ENCODE measurements around the gene PHYHD1. TPM values are rescaled to one million over a fixed set of nuclear protein-coding genes. Genes with fewer than 3 reads are reported as not detected.

Gene PHYHD1
- total and polyA plus RNA-seq, 4 experiments from 2014 or later = 1.7 to 2.2 TPM; not detected in 2

DNA sequence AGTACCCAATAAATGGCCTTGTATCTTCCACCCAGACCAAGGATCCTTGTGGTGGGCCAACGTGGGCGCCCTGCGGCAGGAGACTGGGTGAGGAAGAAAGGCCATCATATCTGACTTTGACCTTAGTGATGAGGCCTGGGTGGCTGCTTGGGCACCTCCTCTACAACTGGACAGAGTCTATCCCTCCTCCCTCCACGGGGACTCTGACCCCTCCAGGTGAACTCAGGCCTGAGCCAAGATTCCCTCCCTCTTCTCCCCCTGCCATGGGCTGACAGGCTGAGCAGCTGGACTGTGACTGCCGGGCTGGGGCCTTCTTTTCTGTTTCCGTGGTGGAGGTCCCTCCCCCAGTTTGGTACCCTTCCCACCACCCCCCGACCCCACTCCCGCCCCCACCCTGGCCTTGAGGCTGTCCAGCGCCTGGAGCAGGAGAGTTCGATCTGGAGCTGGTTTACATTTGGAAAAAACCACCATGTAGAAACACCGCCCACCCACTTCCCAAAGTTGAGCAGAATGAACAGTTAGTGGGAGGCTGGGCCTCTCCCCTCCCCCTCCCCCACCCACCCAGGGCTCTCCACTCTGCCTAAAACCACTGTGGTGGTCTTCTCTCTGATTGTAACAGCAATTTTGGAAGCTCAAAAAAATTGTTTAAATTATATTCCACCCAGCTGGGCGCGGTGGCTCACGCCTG is 1.2 kb upstream of the PHYHD1 start:
- intact Hi-C loops (cut with micrococcal nuclease) = no loop called here

GRCh38 chr9:128921881-128922763 is 1.3 kb downstream of the PHYHD1 start:
- Histone ChIP-seq H3K9me3 (ENCODE audit: control insufficient read depth in 1 of 2, low read length in 2 of 2) (no peaks in the 10 kb centered on the region), H3K36me3 (ENCODE audit: insufficient read depth, low read length) (peaks cover 10% of the 10 kb centered on the region), H3K27ac (ENCODE audit: low read depth, low read length) (no peak overlapping the region), H3K4me1 (ENCODE audit: insufficient read depth, low read length) (no peaks in the 10 kb centered on the region), H3K27me3 (ENCODE audit: insufficient read depth, low read length) (no peaks in the 10 kb centered on the region), H3K4me3 (ENCODE audit: low read length in 2 of 2) (no peak overlapping the region)
- Mint-ChIP-seq H3K4me3 (peak overlapping the region in 1 of 8 donors; percentile 54), H3K36me3 (peaks cover 12 to 14% of the 10 kb centered on the region in 2 donors), H3K4me1 (peaks cover 3 to 14% (median 9%) of the 10 kb centered on the region in 4 donors), H3K9me3 (no peaks in the 10 kb centered on the region), H3K27ac (no peak overlapping the region), H3K27me3 (no peaks in the 10 kb centered on the region)
- CTCF ChIA-PET (ENCODE audit: partially characterized antibody) = interaction anchor here (0.7 to 9.8 kb wide), 2 partner anchors 58 to 874 kb away, joined by 3 to 332 read pairs; no protein-coding TSS in a partner anchor
- DNase-seq = no peak
- intact Hi-C loops (cut with micrococcal nuclease) = no loop called here
- POLR2A ChIA-PET (ENCODE audit: partially characterized antibody) = interaction anchor here (1.6 to 2.4 kb wide), 2 partner anchors 13 to 40 kb away, joined by 5 to 10 read pairs; partner anchors contain the start of genes KYAT1 and LRRC8A

More for the DNA sequence above, 1.2 kb upstream of the PHYHD1 start:
- peaks cover 0 to 9% (median 4%) of the 10 kb centered on the region in 4 donors for H3K4me1 Mint-ChIP-seq
- H3K27ac Mint-ChIP-seq = peak overlapping the region in 2 of 7 donors; percentile 21 to 72
- no peak for DNase-seq
- ChIA-PET CTCF (ENCODE audit: partially characterized antibody) (interaction anchor here (1.0 to 1.3 kb wide), 3 partner anchors 7 to 11 kb away, joined by 4 to 7 read pairs (median 4); no protein-coding TSS in a partner anchor), POLR2A (ENCODE audit: partially characterized antibody) (interaction anchor here (1.3 kb wide), 1 partner anchor 37 kb away, joined by 4 read pairs; no protein-coding TSS in a partner anchor)
- H3K9me3 Mint-ChIP-seq = no peaks in the 10 kb centered on the region
- Histone ChIP-seq H3K4me3 (ENCODE audit: low read length in 2 of 2) (no peak overlapping the region), H3K27ac (ENCODE audit: low read depth, low read length) (no peak overlapping the region), H3K36me3 (ENCODE audit: insufficient read depth, low read length) (peaks cover 20% of the 10 kb centered on the region), H3K9me3 (ENCODE audit: control insufficient read depth in 1 of 2, low read length in 2 of 2) (no peaks in the 10 kb centered on the region), H3K4me1 (ENCODE audit: insufficient read depth, low read length) (peaks cover 4% of the 10 kb centered on the region), H3K27me3 (ENCODE audit: insufficient read depth, low read length) (no peaks in the 10 kb centered on the region)
- H3K27me3 Mint-ChIP-seq = no peaks in the 10 kb centered on the region
- peaks cover 18 to 27% of the 10 kb centered on the region in 2 donors for H3K36me3 Mint-ChIP-seq
- H3K4me3 Mint-ChIP-seq = no peak overlapping the region

DNA sequence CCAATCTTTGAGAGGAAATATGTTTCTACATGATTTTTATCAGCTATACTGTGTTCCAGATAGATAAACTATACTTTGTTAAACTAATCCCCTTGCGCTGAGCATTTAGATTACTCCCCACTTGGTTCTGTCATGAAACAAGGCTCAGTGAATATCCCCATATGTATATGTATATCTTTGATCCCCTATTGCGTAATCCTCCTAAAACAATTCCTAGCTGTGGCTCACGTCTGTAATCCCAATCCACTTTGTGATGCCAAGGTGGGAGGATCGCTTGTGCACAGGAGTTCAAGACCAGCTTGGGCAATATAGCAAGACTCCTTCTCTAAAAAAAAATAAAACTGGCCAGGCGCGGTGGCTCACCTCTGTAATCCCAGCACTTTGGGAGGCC is 2.7 kb downstream of the PHYHD1 start:
- H3K4me1 Mint-ChIP-seq = peaks cover 7 to 15% (median 12%) of the 10 kb centered on the region in 4 donors
- no peak for DNase-seq
- H3K9me3 Mint-ChIP-seq = no peaks in the 10 kb centered on the region
- peaks cover 0 to 2% of the 10 kb centered on the region in 2 donors for H3K36me3 Mint-ChIP-seq
- POLR2A ChIA-PET (ENCODE audit: partially characterized antibody) = interaction anchor here (1.6 to 2.4 kb wide), 2 partner anchors 15 to 42 kb away, joined by 5 to 10 read pairs; partner anchors contain the start of genes KYAT1 and LRRC8A
- no peak overlapping the region for H3K4me3 Mint-ChIP-seq
- no peak overlapping the region for H3K27ac ChIP-seq (ENCODE audit: low read depth, low read length)
- intact Hi-C loops (cut with micrococcal nuclease) = no loop called here
- no peaks in the 10 kb centered on the region for H3K27me3 Mint-ChIP-seq
- CTCF ChIA-PET (ENCODE audit: partially characterized antibody) = interaction anchor here (6.9 to 9.8 kb wide), 2 partner anchors 44 to 60 kb away, joined by 100 to 332 read pairs; partner anchors contain the start of genes KYAT1 and LRRC8A
- H3K27ac Mint-ChIP-seq = no peak overlapping the region
- no peaks in the 10 kb centered on the region for H3K27me3 ChIP-seq (ENCODE audit: insufficient read depth, low read length)
- H3K36me3 ChIP-seq (ENCODE audit: insufficient read depth, low read length) = no peaks in the 10 kb centered on the region
- no peaks in the 10 kb centered on the region for H3K9me3 ChIP-seq (ENCODE audit: control insufficient read depth in 1 of 2, low read length in 2 of 2)
- peaks cover 8% of the 10 kb centered on the region for H3K4me1 ChIP-seq (ENCODE audit: insufficient read depth, low read length)
- H3K4me3 ChIP-seq (ENCODE audit: low read length in 2 of 2) = no peak overlapping the region

DNA sequence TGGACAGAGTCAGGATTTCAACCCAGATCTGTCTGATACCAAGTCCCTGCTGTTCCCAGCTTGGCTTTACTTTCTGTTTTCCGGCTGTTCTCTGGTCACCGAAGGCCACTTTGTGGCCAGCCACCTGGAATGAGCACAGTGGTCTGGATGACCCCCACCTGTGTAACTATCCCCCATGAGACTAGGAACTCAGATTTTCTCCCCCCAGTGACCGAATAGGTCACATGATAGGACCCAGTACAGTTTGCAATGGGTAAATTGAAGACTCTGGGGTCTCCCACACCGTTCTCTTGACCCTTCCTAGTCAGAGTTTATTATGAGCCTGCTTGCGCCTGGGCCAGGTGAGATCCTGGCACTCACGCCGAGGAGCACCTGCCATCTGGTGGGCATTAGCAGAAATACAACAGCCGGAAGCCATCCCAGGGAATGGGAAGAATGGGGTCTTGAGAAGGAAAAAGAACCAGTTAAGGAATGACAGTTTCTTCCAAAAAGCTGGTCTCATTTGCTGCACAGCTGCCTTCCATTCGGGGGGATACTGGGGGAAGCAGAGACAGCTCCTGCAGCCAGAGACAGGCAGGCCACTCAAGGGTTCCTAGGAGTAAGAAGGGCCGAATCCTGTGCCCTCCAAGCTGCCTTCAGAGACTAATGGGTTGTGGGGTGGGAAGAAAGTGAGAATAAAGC is 7.1 kb downstream of the PHYHD1 start:
- Histone ChIP-seq H3K27ac (ENCODE audit: low read depth, low read length) (no peak overlapping the region), H3K36me3 (ENCODE audit: insufficient read depth, low read length) (no peaks in the 10 kb centered on the region), H3K4me3 (ENCODE audit: low read length in 2 of 2) (no peak overlapping the region), H3K9me3 (ENCODE audit: control insufficient read depth in 1 of 2, low read length in 2 of 2) (no peaks in the 10 kb centered on the region), H3K27me3 (ENCODE audit: insufficient read depth, low read length) (no peaks in the 10 kb centered on the region), H3K4me1 (ENCODE audit: insufficient read depth, low read length) (peaks cover 8% of the 10 kb centered on the region)
- Mint-ChIP-seq H3K4me1 (peaks cover 4 to 13% (median 11%) of the 10 kb centered on the region in 4 donors), H3K9me3 (no peaks in the 10 kb centered on the region), H3K4me3 (no peak overlapping the region), H3K27ac (peak overlapping the region in 4 of 7 donors; percentile 5 to 60 (median 20)), H3K36me3 (no peaks in the 10 kb centered on the region), H3K27me3 (no peaks in the 10 kb centered on the region)
- intact Hi-C loops (cut with micrococcal nuclease) = loop anchor here (1.0 kb wide), 3 partner anchors 26 to 65 kb away; partner anchors contain the start of gene LRRC8A
- CTCF ChIA-PET (ENCODE audit: partially characterized antibody) = interaction anchor here (0.5 to 9.8 kb wide), 35 partner anchors 9 to 566 kb away, joined by 3 to 332 read pairs (median 6); partner anchors contain the start of genes DOLK, ENDOG, KYAT1 and LRRC8A
- POLR2A ChIA-PET (ENCODE audit: partially characterized antibody) = interaction anchor here (1.0 to 2.0 kb wide), 3 partner anchors 47 to 66 kb away, joined by 3 to 5 read pairs (median 3); no protein-coding TSS in a partner anchor
- DNase-seq = peak in 4 of 5 donors; percentile 44 to 61 (median 49)

- H3K4me3 Mint-ChIP-seq = no peak overlapping the region
- peaks cover 8% of the 10 kb centered on the region for H3K4me1 ChIP-seq (ENCODE audit: insufficient read depth, low read length)
- H3K36me3 ChIP-seq (ENCODE audit: insufficient read depth, low read length) = no peaks in the 10 kb centered on the region
- intact Hi-C loops (cut with micrococcal nuclease) = loop anchor here (1.0 kb wide), 3 partner anchors 26 to 65 kb away; partner anchors contain the start of gene LRRC8A
- no peaks in the 10 kb centered on the region for H3K27me3 ChIP-seq (ENCODE audit: insufficient read depth, low read length)
- CTCF ChIA-PET (ENCODE audit: partially characterized antibody) = interaction anchor here (0.7 to 9.8 kb wide), 34 partner anchors 8 to 566 kb away, joined by 3 to 332 read pairs (median 6); partner anchors contain the start of genes DOLK, ENDOG, KYAT1 and LRRC8A
- no peaks in the 10 kb centered on the region for H3K27me3 Mint-ChIP-seq
- H3K27ac Mint-ChIP-seq = no peak overlapping the region
- peaks cover 4 to 13% (median 11%) of the 10 kb centered on the region in 4 donors for H3K4me1 Mint-ChIP-seq
- no peak overlapping the region for H3K27ac ChIP-seq (ENCODE audit: low read depth, low read length)
- DNase-seq = no peak
- H3K4me3 ChIP-seq (ENCODE audit: low read length in 2 of 2) = no peak overlapping the region
- no peaks in the 10 kb centered on the region for H3K9me3 Mint-ChIP-seq
- no peaks in the 10 kb centered on the region for H3K9me3 ChIP-seq (ENCODE audit: control insufficient read depth in 1 of 2, low read length in 2 of 2)
- H3K36me3 Mint-ChIP-seq = no peaks in the 10 kb centered on the region
- POLR2A ChIA-PET (ENCODE audit: partially characterized antibody) = interaction anchor here (0.6 to 2.0 kb wide), 3 partner anchors 65 to 76 kb away, joined by 3 to 5 read pairs (median 3); no protein-coding TSS in a partner anchor
Observed at GRCh38 chr9:128928624-128929023, 7.8 kb downstream of the PHYHD1 start.

- H3K9me3 Mint-ChIP-seq = no peaks in the 10 kb centered on the region
- peaks cover 4 to 13% (median 11%) of the 10 kb centered on the region in 4 donors for H3K4me1 Mint-ChIP-seq
- H3K27ac Mint-ChIP-seq = no peak overlapping the region
- Histone ChIP-seq H3K27me3 (ENCODE audit: insufficient read depth, low read length) (no peaks in the 10 kb centered on the region), H3K4me3 (ENCODE audit: low read length in 2 of 2) (no peak overlapping the region), H3K36me3 (ENCODE audit: insufficient read depth, low read length) (no peaks in the 10 kb centered on the region), H3K4me1 (ENCODE audit: insufficient read depth, low read length) (peaks cover 8% of the 10 kb centered on the region), H3K9me3 (ENCODE audit: control insufficient read depth in 1 of 2, low read length in 2 of 2) (no peaks in the 10 kb centered on the region), H3K27ac (ENCODE audit: low read depth, low read length) (no peak overlapping the region)
- H3K36me3 Mint-ChIP-seq = no peaks in the 10 kb centered on the region
- ChIA-PET POLR2A (ENCODE audit: partially characterized antibody) (no interaction called here), CTCF (ENCODE audit: partially characterized antibody) (interaction anchor here (0.9 to 9.8 kb wide), 12 partner anchors 7 to 284 kb away, joined by 3 to 332 read pairs (median 9); partner anchors contain the start of genes ENDOG, KYAT1 and LRRC8A)
- no peak for DNase-seq
- no peak overlapping the region for H3K4me3 Mint-ChIP-seq
- intact Hi-C loops (cut with micrococcal nuclease) = no loop called here
- no peaks in the 10 kb centered on the region for H3K27me3 Mint-ChIP-seq
Observed at GRCh38 chr9:128929560-128929959, 8.8 kb downstream of the PHYHD1 start.
